IMR-90 (cell line): ENCODE data around the gene PFKP.

Experiments used
- CTCF ChIP-seq: conservative IDR thresholded peaks from 2 replicates; pipeline ENCODE4 v1.5.1; 2012; ENCODE audit warnings: mild to moderate bottlenecking, low read depth, low read length, improper control_type of control experiment
- ELK1 ChIP-seq: fragments of 150-350 bp; IDR thresholded peaks from 2 replicates; pipeline ENCODE4 v1.6.1; 2016; ENCODE audit warnings: low read depth, mild to moderate bottlenecking, low read length, moderate library complexity, borderline replicate concordance
- MXI1 ChIP-seq: IDR thresholded peaks from 2 replicates; pipeline ENCODE4 v1.6.1; 2012; ENCODE audit warnings: low read depth, mild to moderate bottlenecking, low read length, moderate library complexity, borderline replicate concordance
- POLR2A ChIP-seq: IDR thresholded peaks from 2 replicates; pipeline ENCODE4 v1.6.1; 2012; ENCODE audit warnings: mild to moderate bottlenecking, low read depth, low read length
- RAD21 ChIP-seq: IDR thresholded peaks from 2 replicates; pipeline ENCODE4 v1.6.1; 2012; ENCODE audit warnings: low read length, improper control_type of control experiment

- TF ChIP-seq MXI1 = no peak
- TF ChIP-seq CTCF = no peak
- TF ChIP-seq ELK1 = no peak
- no peak for TF ChIP-seq POLR2A
- TF ChIP-seq RAD21 = no peak
Observed at GRCh38 chr10:3048119-3049019, 19.0 kb upstream of the PFKP start.
